ENCODE measurements around the gene P2RY13. TPM values are rescaled to one million over a fixed set of nuclear protein-coding genes. Genes with fewer than 3 reads are reported as not detected.

The P2RY13 gene
- total RNA-seq: not detected in 2 replicates

GRCh38 chr3:151329363-151329762, at the start of gene P2RY13:
Gene P2RY13 (minus strand): TSS chr3:151329549. CDS start chr3:151329528, 21 bp downstream.
- Histone ChIP-seq H3K27me3 (ENCODE audit: insufficient read depth, low read length) (no peaks in the 10 kb centered on the region), H3K4me3 (ENCODE audit: insufficient read depth, low read length) (no peak within 1 kb of the TSS), H4K20me1 (ENCODE audit: insufficient read depth, low read length) (no peaks in the 10 kb centered on the region), H3K27ac (ENCODE audit: low read depth, low read length) (no peak within 1 kb of the TSS), H3K79me2 (ENCODE audit: insufficient read depth, low read length) (no peaks in the 10 kb centered on the region), H3K4me2 (ENCODE audit: insufficient read depth, low read length) (peak within 1 kb of the TSS; percentile 64), H3K4me1 (ENCODE audit: insufficient read depth, low read length) (no peaks in the 10 kb centered on the region), H2AFZ (ENCODE audit: low read length) (peak within 1 kb of the TSS; percentile 28), H3K36me3 (ENCODE audit: insufficient read depth, low read length) (no peaks in the 10 kb centered on the region), H3K9me3 (ENCODE audit: low read depth, low read length) (no peaks in the 10 kb centered on the region)
- TF ChIP-seq CTCF (IDR thresholded peaks at IDR 0.05; ENCODE audit: extremely low read depth, low read depth, low read length): no peak
- DNase-seq (ENCODE audit: insufficient read length, low spot score, missing footprints): no peak

- H3K4me1 ChIP-seq (ENCODE audit: insufficient read depth, low read length): peaks cover 5% of the 10 kb centered on the region
- H3K27me3 ChIP-seq (ENCODE audit: insufficient read depth, low read length): no peaks in the 10 kb centered on the region
- no peak overlapping the region for H3K27ac ChIP-seq (ENCODE audit: low read depth, low read length)
- no peak overlapping the region for H3K4me3 ChIP-seq (ENCODE audit: insufficient read depth, low read length)
- no peaks in the 10 kb centered on the region for H3K36me3 ChIP-seq (ENCODE audit: insufficient read depth, low read length)
- H3K9me3 ChIP-seq (ENCODE audit: low read depth, low read length): no peaks in the 10 kb centered on the region
- DNase-seq (ENCODE audit: insufficient read length, low spot score, missing footprints): no peak
- no peak overlapping the region for H3K4me2 ChIP-seq (ENCODE audit: insufficient read depth, low read length)
- no peak for TF ChIP-seq CTCF (IDR thresholded peaks at IDR 0.05; ENCODE audit: extremely low read depth, low read depth, low read length)
- H3K79me2 ChIP-seq (ENCODE audit: insufficient read depth, low read length): no peaks in the 10 kb centered on the region
- no peaks in the 10 kb centered on the region for H4K20me1 ChIP-seq (ENCODE audit: insufficient read depth, low read length)
- peak overlapping the region; percentile 54 for H2AFZ ChIP-seq (ENCODE audit: low read length)
These were observed 48.5 kb upstream of the P2RY13 start for GRCh38 chr3:151377768-151378385.

DNA sequence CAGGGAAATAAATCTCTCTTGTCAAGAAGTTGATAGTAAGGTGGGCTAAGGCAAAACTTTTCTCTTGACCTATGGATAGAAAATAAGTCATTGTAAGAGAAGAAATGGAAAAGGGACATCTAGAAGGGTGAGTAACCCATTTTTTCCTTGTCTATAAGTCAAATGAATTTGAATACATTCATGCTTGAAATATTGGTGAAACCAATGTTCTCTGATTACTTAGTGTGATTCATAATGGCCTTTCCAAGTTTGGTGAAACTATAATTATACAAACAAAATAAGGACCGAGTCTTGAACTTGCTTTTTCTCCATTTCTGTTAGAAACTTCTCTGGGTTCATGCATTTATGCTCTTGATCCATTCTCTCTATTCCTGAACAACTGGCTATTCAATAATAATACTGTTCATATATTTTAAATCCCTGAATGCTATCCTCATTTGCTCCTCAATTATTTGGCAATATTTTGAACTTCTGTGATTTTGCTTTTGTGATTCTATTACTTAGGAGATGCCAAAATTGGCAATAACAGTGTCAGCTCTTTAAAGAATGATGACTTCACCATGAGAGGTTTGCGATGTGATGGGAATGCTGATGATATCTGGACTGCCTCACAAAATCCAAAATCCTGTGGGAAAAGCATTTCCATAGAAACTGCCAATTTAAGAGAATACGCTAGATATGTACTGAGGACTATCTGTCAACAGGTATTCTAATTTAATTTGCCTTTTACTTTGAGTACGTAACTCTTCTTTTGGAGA, 42.9 kb upstream of the P2RY13 start:
- Histone ChIP-seq H3K4me2 (ENCODE audit: insufficient read depth, low read length) (peak overlapping the region; percentile 54), H4K20me1 (ENCODE audit: insufficient read depth, low read length) (no peaks in the 10 kb centered on the region), H3K9me3 (ENCODE audit: low read depth, low read length) (no peaks in the 10 kb centered on the region), H3K27me3 (ENCODE audit: insufficient read depth, low read length) (no peaks in the 10 kb centered on the region), H3K4me3 (ENCODE audit: insufficient read depth, low read length) (peak overlapping the region; percentile 5), H3K79me2 (ENCODE audit: insufficient read depth, low read length) (no peaks in the 10 kb centered on the region), H2AFZ (ENCODE audit: low read length) (no peak overlapping the region), H3K4me1 (ENCODE audit: insufficient read depth, low read length) (peaks cover 29% of the 10 kb centered on the region), H3K27ac (ENCODE audit: low read depth, low read length) (peak overlapping the region; percentile 67), H3K36me3 (ENCODE audit: insufficient read depth, low read length) (no peaks in the 10 kb centered on the region)
- TF ChIP-seq CTCF (IDR thresholded peaks at IDR 0.05; ENCODE audit: extremely low read depth, low read depth, low read length): no peak
- peak; percentile 46 for DNase-seq (ENCODE audit: insufficient read length, low spot score, missing footprints)

DNA sequence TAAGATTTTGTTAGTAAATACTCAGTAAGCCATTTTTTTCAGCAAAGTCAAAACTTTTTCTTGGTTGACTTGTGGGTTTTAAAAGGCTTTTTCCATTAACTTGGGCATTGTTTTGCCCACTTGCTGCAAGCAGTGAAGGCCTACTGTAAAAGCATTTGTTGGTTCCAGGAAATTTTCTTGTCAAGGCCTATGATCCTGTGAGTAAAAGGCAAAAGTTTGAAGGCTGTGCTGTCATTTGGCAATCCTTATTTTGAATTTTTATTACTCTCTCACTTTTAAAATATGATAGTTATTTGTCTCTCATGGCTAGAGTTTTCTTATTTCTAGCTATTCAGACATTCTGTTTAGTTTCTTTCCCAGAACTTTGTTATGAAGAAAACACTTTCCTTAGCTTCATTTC, 42.2 kb upstream of the P2RY13 start:
- no peaks in the 10 kb centered on the region for H3K27me3 ChIP-seq (ENCODE audit: insufficient read depth, low read length)
- no peak for DNase-seq (ENCODE audit: insufficient read length, low spot score, missing footprints)
- no peak overlapping the region for H2AFZ ChIP-seq (ENCODE audit: low read length)
- H4K20me1 ChIP-seq (ENCODE audit: insufficient read depth, low read length): no peaks in the 10 kb centered on the region
- no peaks in the 10 kb centered on the region for H3K79me2 ChIP-seq (ENCODE audit: insufficient read depth, low read length)
- no peaks in the 10 kb centered on the region for H3K36me3 ChIP-seq (ENCODE audit: insufficient read depth, low read length)
- no peak for TF ChIP-seq CTCF (IDR thresholded peaks at IDR 0.05; ENCODE audit: extremely low read depth, low read depth, low read length)
- H3K4me2 ChIP-seq (ENCODE audit: insufficient read depth, low read length): peak overlapping the region; percentile 54
- H3K9me3 ChIP-seq (ENCODE audit: low read depth, low read length): no peaks in the 10 kb centered on the region
- H3K4me1 ChIP-seq (ENCODE audit: insufficient read depth, low read length): peaks cover 32% of the 10 kb centered on the region
- H3K27ac ChIP-seq (ENCODE audit: low read depth, low read length): peak overlapping the region; percentile 67
- no peak overlapping the region for H3K4me3 ChIP-seq (ENCODE audit: insufficient read depth, low read length)

All from osteoblast (primary cell).